ENCODE measurements around the gene RTP3. TPM values are rescaled to one million over a fixed set of nuclear protein-coding genes. Genes with fewer than 3 reads are reported as not detected.

Gene RTP3
- total and polyA plus RNA-seq, 2 experiments from 2014 or later: 0.16 TPM; not detected in 1

DNA sequence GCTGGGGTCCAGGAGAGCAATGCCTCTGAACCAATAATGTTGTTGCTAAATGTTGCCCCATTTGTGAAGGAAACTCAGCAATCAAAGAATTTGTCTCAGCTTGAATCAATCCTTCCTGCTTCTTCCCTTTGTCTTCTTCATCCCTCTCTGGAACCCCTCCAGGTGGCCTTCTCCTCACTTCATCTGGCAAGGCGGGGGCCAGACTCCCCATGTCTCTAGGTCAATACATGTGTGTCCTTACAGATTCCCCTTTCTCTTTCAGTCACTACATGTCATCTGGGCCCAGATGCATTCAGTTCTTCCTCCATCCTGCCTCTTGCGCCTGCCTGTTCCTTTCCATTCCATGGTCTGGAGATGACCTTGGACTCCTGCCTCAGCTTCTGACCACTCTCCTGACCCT lies 25.0 kb upstream of the RTP3 start:
- DNase-seq (ENCODE audit: low spot score) (no peak), ATAC-seq (no peak)
- Histone ChIP-seq H3K27ac (ENCODE audit: low read depth) (no peak overlapping the region), H3K79me2 (replicated peaks; ENCODE audit: insufficient read depth) (no peaks in the 10 kb centered on the region), H3K27me3 (ENCODE audit: insufficient read depth) (no peaks in the 10 kb centered on the region), H2AFZ (no peak overlapping the region), H3K4me1 (ENCODE audit: insufficient read depth) (no peaks in the 10 kb centered on the region), H3F3A (replicated peaks; ENCODE audit: low read depth) (no peaks in the 10 kb centered on the region), H3K4me3 (no peak overlapping the region), H3K4me2 (no peak overlapping the region), H3K36me3 (ENCODE audit: insufficient read depth) (peaks cover 2% of the 10 kb centered on the region; the same call in 1 of the 2 replicates), H3K9me2 (ENCODE audit: insufficient read depth) (peaks cover 4% of the 10 kb centered on the region; the same call in 1 of the 2 replicates), H4K20me1 (replicated peaks; ENCODE audit: insufficient read depth) (no peaks in the 10 kb centered on the region)
- Mint-ChIP-seq H3K27ac (no peak overlapping the region), H3K36me3 (ENCODE audit: low read depth) (no peaks in the 10 kb centered on the region; the same call in 2 of the 3 replicates), H3K27me3 (ENCODE audit: insufficient read depth, low read depth, poor library complexity) (peaks cover 10% of the 10 kb centered on the region), H3K9me3 (peaks cover 12% of the 10 kb centered on the region; the same call in 2 of the 3 replicates), H3K4me1 (no peaks in the 10 kb centered on the region), H3K4me3 (no peak overlapping the region)
- TF ChIP-seq EZH2 (IDR thresholded peaks at IDR 0.05; ENCODE audit: low read depth, unreplicated experiment) (no peak), ZNF462 (CRISPR knock-in tag; IDR thresholded peaks at IDR 0.05) (no peak), ZNF114 (CRISPR knock-in tag; IDR thresholded peaks at IDR 0.05) (no peak), JUNB (IDR thresholded peaks at IDR 0.05; ENCODE audit: unreplicated experiment) (no peak), POLR2AphosphoS5 (IDR thresholded peaks at IDR 0.05; ENCODE audit: low read depth) (no peak), STAT1 (IDR thresholded peaks at IDR 0.05; ENCODE audit: unreplicated experiment) (no peak), EZH2phosphoT487 (IDR thresholded peaks at IDR 0.05; ENCODE audit: unreplicated experiment) (no peak), NANOG (IDR thresholded peaks at IDR 0.05; ENCODE audit: borderline replicate concordance) (no peak), ZNF331 (CRISPR knock-in tag; IDR thresholded peaks at IDR 0.05; ENCODE audit: low read depth) (no peak), CTCF (conservative IDR thresholded peaks at IDR 0.05; ENCODE audit: low read depth in 2 of 2) (no peak), REST (IDR thresholded peaks at IDR 0.05; ENCODE audit: unreplicated experiment) (no peak), ETS1 (IDR thresholded peaks at IDR 0.05) (no peak), CREB1 (CRISPR knock-in tag; IDR thresholded peaks at IDR 0.05; ENCODE audit: low read depth) (no peak)

Measured in GM23338 (cell line).